ENCODE data around the gene CAMSAP1.

The CAMSAP1 gene

DNA sequence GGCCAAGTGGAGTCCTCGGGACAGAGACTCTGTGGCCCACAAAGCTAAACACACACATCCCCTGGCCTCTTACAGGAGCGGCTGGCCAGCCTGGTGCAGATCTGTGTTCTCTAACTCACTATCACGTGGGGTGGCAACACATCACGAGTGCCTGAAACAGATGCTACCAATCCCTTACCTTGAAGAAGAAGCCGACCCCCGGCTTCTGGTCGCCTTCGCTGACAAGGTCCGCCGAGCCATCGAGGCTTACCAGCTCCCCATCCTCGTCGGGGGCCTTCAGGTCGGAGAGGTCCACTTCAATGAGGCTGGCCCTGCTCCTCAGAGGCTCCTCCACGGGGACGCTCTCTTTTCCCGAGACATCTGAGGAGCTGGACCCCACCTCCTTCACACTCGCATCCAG is 86.7 kb downstream of the CAMSAP1 start:
- Histone ChIP-seq H3K9me3 (no peaks in the 10 kb centered on the region), H3K36me3 (peaks cover 81% of the 10 kb centered on the region), H3K4me1 (ENCODE audit: control insufficient read depth in 1 of 2, insufficient read depth in 1 of 2, low read depth in 1 of 2, low read length in 1 of 2) (no peaks in the 10 kb centered on the region), H3K27ac (no peak overlapping the region), H3K4me3 (ENCODE audit: low read depth in 1 of 2, low read length in 1 of 2) (no peak overlapping the region), H3K27me3 (no peaks in the 10 kb centered on the region)
- TF ChIP-seq, protein P1, sequence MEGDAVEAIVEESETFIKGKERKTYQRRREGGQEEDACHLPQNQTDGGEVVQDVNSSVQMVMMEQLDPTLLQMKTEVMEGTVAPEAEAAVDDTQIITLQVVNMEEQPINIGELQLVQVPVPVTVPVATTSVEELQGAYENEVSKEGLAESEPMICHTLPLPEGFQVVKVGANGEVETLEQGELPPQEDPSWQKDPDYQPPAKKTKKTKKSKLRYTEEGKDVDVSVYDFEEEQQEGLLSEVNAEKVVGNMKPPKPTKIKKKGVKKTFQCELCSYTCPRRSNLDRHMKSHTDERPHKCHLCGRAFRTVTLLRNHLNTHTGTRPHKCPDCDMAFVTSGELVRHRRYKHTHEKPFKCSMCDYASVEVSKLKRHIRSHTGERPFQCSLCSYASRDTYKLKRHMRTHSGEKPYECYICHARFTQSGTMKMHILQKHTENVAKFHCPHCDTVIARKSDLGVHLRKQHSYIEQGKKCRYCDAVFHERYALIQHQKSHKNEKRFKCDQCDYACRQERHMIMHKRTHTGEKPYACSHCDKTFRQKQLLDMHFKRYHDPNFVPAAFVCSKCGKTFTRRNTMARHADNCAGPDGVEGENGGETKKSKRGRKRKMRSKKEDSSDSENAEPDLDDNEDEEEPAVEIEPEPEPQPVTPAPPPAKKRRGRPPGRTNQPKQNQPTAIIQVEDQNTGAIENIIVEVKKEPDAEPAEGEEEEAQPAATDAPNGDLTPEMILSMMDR (IDR thresholded peaks at IDR 0.05) = no peak

DNA sequence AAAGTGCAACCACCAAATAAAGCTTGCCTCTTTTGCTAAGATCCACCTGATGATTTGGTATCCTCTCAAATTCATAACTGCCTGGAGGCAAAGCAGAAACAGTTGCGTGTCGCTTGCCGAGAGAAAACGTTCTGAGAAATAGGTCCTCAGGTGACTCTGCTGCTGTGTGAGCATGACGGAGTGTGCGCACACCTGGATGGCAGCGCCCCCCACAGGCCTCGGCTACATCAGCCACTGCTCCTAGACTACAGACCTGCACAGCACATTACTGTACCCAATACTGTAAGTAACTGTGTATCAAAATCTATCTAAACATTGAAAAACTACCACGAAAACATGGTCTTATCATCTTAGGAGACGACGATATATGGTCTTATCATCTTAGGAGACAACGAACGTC is 87.4 kb downstream of the CAMSAP1 start:
- no peaks in the 10 kb centered on the region for H3K27me3 ChIP-seq
- TF ChIP-seq, protein P1 (IDR thresholded peaks at IDR 0.05) = no peak
- H3K9me3 ChIP-seq = no peaks in the 10 kb centered on the region
- no peak overlapping the region for H3K27ac ChIP-seq
- H3K36me3 ChIP-seq = peaks cover 86% of the 10 kb centered on the region
- no peaks in the 10 kb centered on the region for H3K4me1 ChIP-seq (ENCODE audit: control insufficient read depth in 1 of 2, insufficient read depth in 1 of 2, low read depth in 1 of 2, low read length in 1 of 2)
- H3K4me3 ChIP-seq (ENCODE audit: low read depth in 1 of 2, low read length in 1 of 2) = no peak overlapping the region

DNA sequence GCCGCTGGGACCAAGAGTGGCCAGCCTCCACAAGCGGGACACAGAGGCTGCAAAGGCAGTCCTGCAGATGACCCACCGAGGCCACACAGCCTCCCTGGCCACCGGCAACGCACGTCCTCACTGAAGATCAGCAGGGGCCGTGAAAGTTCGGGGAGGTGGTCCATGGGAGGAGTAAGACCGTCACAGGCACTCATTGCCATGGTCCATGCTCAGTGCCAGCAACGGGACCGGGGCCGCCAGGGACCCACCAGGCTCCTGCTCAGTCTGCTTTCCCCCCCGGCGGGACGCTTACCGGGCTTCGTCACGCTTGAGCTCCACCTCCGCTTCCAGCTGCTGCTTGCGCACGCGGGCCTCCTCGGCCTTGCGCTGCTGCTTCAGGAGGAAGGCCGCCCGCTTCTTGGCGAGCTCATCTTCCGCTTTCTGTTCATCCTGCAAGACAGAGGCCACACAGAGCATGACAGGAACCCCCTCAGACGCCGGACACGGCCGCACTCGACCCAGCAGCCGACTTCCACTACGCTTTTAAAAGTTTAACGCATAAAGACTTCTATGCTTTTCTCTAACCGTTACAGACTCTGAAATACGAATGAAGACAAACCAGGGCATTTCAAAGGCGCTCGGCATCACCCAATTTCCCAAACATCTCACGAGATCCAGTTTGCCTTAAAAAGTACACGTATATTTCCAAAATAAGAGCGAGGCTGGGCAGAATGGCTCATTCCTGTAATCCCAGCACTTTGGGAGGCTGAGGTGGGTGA is 88.4 kb downstream of the CAMSAP1 start:
- Histone ChIP-seq H3K4me3 (ENCODE audit: low read depth in 1 of 2, low read length in 1 of 2) (no peak overlapping the region), H3K36me3 (peaks cover 91% of the 10 kb centered on the region), H3K27me3 (no peaks in the 10 kb centered on the region), H3K4me1 (ENCODE audit: control insufficient read depth in 1 of 2, insufficient read depth in 1 of 2, low read depth in 1 of 2, low read length in 1 of 2) (no peaks in the 10 kb centered on the region), H3K9me3 (no peaks in the 10 kb centered on the region), H3K27ac (no peak overlapping the region)
- TF ChIP-seq, protein P1 (IDR thresholded peaks at IDR 0.05) = no peak

DNA sequence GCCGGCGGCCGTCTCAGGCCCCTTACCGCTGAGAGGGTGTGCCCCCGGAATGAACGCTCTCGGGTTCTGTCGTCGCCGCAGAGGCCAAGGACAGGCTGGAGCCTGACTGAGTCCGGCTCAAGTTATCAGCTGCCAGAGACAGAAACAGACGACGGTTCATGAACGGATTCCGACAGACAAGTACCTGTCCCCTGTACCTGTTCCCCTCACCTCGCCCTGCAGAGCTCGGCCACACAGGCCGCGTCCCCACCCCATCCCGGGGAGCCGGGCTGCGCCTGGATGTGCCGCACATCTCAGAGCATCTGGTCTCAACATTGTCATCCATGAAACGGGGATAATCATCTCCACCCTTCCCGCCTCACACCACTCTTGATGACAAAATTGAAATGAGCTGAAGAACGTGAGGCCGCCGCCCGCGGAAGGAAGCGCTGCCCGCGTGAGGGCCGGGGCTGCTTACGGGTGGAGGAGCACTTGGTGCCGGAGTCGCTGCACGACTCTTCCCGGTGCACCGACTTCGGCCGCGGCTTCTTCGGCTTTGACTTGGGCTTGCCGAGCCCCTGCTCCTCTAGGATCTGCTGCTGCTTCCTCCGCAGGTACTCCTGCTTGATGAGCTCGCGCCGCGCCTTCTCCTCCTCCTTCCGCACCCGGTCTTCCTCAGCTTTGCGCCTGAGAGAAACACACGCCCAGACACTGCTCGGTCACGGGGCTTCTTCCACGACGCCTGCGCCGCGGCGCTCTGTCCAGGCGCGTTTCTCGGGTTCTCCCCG is 89.2 kb downstream of the CAMSAP1 start:
- Histone ChIP-seq H3K4me1 (ENCODE audit: control insufficient read depth in 1 of 2, insufficient read depth in 1 of 2, low read depth in 1 of 2, low read length in 1 of 2) (no peaks in the 10 kb centered on the region), H3K9me3 (no peaks in the 10 kb centered on the region), H3K27ac (no peak overlapping the region), H3K27me3 (no peaks in the 10 kb centered on the region), H3K36me3 (peaks cover 91% of the 10 kb centered on the region), H3K4me3 (ENCODE audit: low read depth in 1 of 2, low read length in 1 of 2) (no peak overlapping the region)
- TF ChIP-seq, protein P1 (IDR thresholded peaks at IDR 0.05) = no peak

DNA sequence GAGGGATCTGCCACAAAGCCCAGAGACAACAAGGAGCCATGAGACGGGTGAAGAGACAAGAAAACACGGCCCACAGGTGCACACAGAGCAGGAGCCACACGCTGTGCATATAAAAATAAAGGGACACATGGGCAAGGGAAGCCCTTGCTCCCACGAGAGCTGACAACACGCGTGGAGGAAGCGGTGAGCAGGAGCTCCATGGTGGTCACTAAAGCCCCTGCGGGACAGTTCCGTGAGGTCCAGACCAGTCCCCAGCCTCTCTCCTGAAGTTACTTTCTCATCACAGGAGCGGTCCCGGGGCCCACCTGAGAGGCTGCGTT is 90.7 kb downstream of the CAMSAP1 start:
- Histone ChIP-seq H3K27ac (no peak overlapping the region), H3K36me3 (peaks cover 91% of the 10 kb centered on the region), H3K4me1 (ENCODE audit: control insufficient read depth in 1 of 2, insufficient read depth in 1 of 2, low read depth in 1 of 2, low read length in 1 of 2) (no peaks in the 10 kb centered on the region), H3K4me3 (ENCODE audit: low read depth in 1 of 2, low read length in 1 of 2) (no peak overlapping the region), H3K27me3 (no peaks in the 10 kb centered on the region), H3K9me3 (no peaks in the 10 kb centered on the region)
- TF ChIP-seq, protein P1 (IDR thresholded peaks at IDR 0.05) = no peak
